Measurements from ENCODE around the gene ALG5.

The ALG5 gene

GRCh38 chr13:36954542-36954941 lies 44.6 kb downstream of the ALG5 start:
- no peak for DNase-seq (ENCODE audit: low read depth, low spot score)
- H3K4me3 ChIP-seq (ENCODE audit: low read depth, low read length) = no peak overlapping the region
- ChIA-PET CTCF (interaction anchor here (3.3 kb wide), 1 partner anchor 96 kb away, joined by 17 read pairs; no protein-coding TSS in a partner anchor), POLR2A (no interaction called here)
- TF ChIP-seq CTCF (IDR thresholded peaks at IDR 0.05; ENCODE audit: insufficient read depth, low read length, missing control alignments) = no peak

- ChIA-PET CTCF (interaction anchor here (1.1 to 1.2 kb wide), 2 partner anchors 39 to 48 kb away, joined by 3 to 4 read pairs; partner anchors contain the start of gene ALG5), POLR2A (no interaction called here)
- DNase-seq (ENCODE audit: low read depth, low spot score) = no peak
- TF ChIP-seq CTCF (IDR thresholded peaks at IDR 0.05; ENCODE audit: insufficient read depth, low read length, missing control alignments) = no peak
- H3K4me3 ChIP-seq (ENCODE audit: low read depth, low read length) = no peak overlapping the region
Observed at GRCh38 chr13:36950920-36951319, 48.2 kb downstream of the ALG5 start.

- ChIA-PET CTCF (interaction anchor here (1.2 kb wide), 1 partner anchor 39 kb away, joined by 3 read pairs; no protein-coding TSS in a partner anchor), POLR2A (no interaction called here)
- DNase-seq (ENCODE audit: low read depth, low spot score) = no peak
- TF ChIP-seq CTCF (IDR thresholded peaks at IDR 0.05; ENCODE audit: insufficient read depth, low read length, missing control alignments) = no peak
- no peak overlapping the region for H3K4me3 ChIP-seq (ENCODE audit: low read depth, low read length)
Observed at GRCh38 chr13:36950330-36950729, 48.8 kb downstream of the ALG5 start.

GRCh38 chr13:36945078-36945477 lies 54.1 kb downstream of the ALG5 start:
- H3K4me3 ChIP-seq (ENCODE audit: low read depth, low read length) = no peak overlapping the region
- no peak for TF ChIP-seq CTCF (IDR thresholded peaks at IDR 0.05; ENCODE audit: insufficient read depth, low read length, missing control alignments)
- DNase-seq (ENCODE audit: low read depth, low spot score) = no peak
- CTCF ChIA-PET = interaction anchor here (1.7 kb wide), 1 partner anchor 87 kb away, joined by 6 read pairs; no protein-coding TSS in a partner anchor
- POLR2A ChIA-PET = no interaction called here

- no peak for DNase-seq (ENCODE audit: low read depth, low spot score)
- ChIA-PET POLR2A (no interaction called here), CTCF (no interaction called here)
- no peak for TF ChIP-seq CTCF (IDR thresholded peaks at IDR 0.05; ENCODE audit: insufficient read depth, low read length, missing control alignments)
- H3K4me3 ChIP-seq (ENCODE audit: low read depth, low read length) = no peak overlapping the region
Observed at GRCh38 chr13:36925603-36926002, 73.5 kb downstream of the ALG5 start.

GRCh38 chr13:36924001-36924400 lies 75.1 kb downstream of the ALG5 start:
- TF ChIP-seq CTCF (IDR thresholded peaks at IDR 0.05; ENCODE audit: insufficient read depth, low read length, missing control alignments) = no peak
- ChIA-PET POLR2A (no interaction called here), CTCF (interaction anchor here (1.1 kb wide), 1 partner anchor 58 kb away, joined by 3 read pairs; no protein-coding TSS in a partner anchor)
- no peak overlapping the region for H3K4me3 ChIP-seq (ENCODE audit: low read depth, low read length)
- DNase-seq (ENCODE audit: low read depth, low spot score) = no peak
